Neuronal stem cell (in vitro differentiated cells): Measurements from ENCODE around the gene NEUROG1.
A peak's percentile ranks its signal among the peaks of the same experiment; 100 is the strongest.

Experiments
- DNase-seq: peaks from one replicate; pipeline ENCODE4 v3.0.0-alpha.2; 2013; ENCODE audit warnings: low spot score
- H2AFZ ChIP-seq: one replicate; pipeline ENCODE4 v1.6.1; 2013; ENCODE audit warnings: mild to moderate bottlenecking, low read length, inconsistent platforms
- H2AK5ac ChIP-seq: 2 replicates; pipeline ENCODE4 v1.6.1; 2013; ENCODE audit warnings: low read depth, mild to moderate bottlenecking, inconsistent platforms, low read length, moderate library complexity, mixed read lengths
- H2BK120ac ChIP-seq: 2 replicates; pipeline ENCODE4 v1.6.1; 2013; ENCODE audit warnings: low read depth, mild to moderate bottlenecking, inconsistent platforms, low read length, moderate library complexity, mixed read lengths
- H2BK12ac ChIP-seq: one replicate; pipeline ENCODE4 v1.6.1; 2013; ENCODE audit warnings: low read length, inconsistent platforms
- H2BK15ac ChIP-seq: 2 replicates; pipeline ENCODE4 v1.6.1; 2013; ENCODE audit warnings: mild to moderate bottlenecking, low read length, inconsistent platforms, mixed read lengths
- H2BK5ac ChIP-seq: one replicate; pipeline ENCODE4 v1.6.1; 2013; ENCODE audit warnings: inconsistent platforms, mild to moderate bottlenecking, low read length, moderate library complexity
- H3K14ac ChIP-seq: one replicate; pipeline ENCODE4 v1.6.1; 2013; ENCODE audit warnings: low read length, inconsistent platforms
- H3K18ac ChIP-seq: 2 replicates; pipeline ENCODE4 v1.6.1; 2013; ENCODE audit warnings: low read length, inconsistent platforms
- H3K23ac ChIP-seq: 2 replicates; pipeline ENCODE4 v1.6.1; 2013; ENCODE audit warnings: low read depth, mild to moderate bottlenecking, mixed read lengths, low read length, inconsistent platforms; ENCODE audit not compliant: poor library complexity
- H3K27ac ChIP-seq: replicated peaks from 3 replicates; pipeline ENCODE4 v1.5.1; 2013; ENCODE audit warnings: low read length, inconsistent platforms
- H3K27me3 ChIP-seq, 3 experiments: 2 replicates each; pipeline ENCODE4 v1.6.1; 2013; ENCODE audit warnings: low read length in 3 of 3, mild to moderate bottlenecking in 2 of 3, inconsistent platforms in 1 of 3, low read depth in 1 of 3, mixed read lengths in 1 of 3, moderate library complexity in 1 of 3; ENCODE audit not compliant: control insufficient read depth in 3 of 3, insufficient read depth in 3 of 3
- H3K36me3 ChIP-seq, 2 donors: replicated peaks in 1 of 2; 2 replicates each; pipeline ENCODE4 v1.6.1; 2013; ENCODE audit warnings: low read length in 2 of 2; ENCODE audit not compliant: control insufficient read depth in 2 of 2, insufficient read depth in 2 of 2
- H3K4ac ChIP-seq: 2 replicates; pipeline ENCODE4 v1.6.1; 2013; ENCODE audit warnings: inconsistent platforms, mild to moderate bottlenecking, low read length, moderate library complexity
- H3K4me1 ChIP-seq, 2 donors: 1 replicate in 1 of 2; 2 replicates in 1 of 2; pipeline ENCODE4 v1.6.1; 2013; ENCODE audit warnings: low read length in 2 of 2, low read depth in 1 of 2; ENCODE audit not compliant: control insufficient read depth in 2 of 2, insufficient read depth in 1 of 2
- H3K4me2 ChIP-seq: one replicate; pipeline ENCODE4 v1.6.1; 2013; ENCODE audit warnings: mild to moderate bottlenecking, low read length, inconsistent platforms; ENCODE audit not compliant: insufficient read depth, poor library complexity, severe bottlenecking
- H3K4me3 ChIP-seq, 2 donors: 2 replicates each; pipeline ENCODE4 v1.5.1; 2013; ENCODE audit warnings: low read length in 2 of 2, mild to moderate bottlenecking in 2 of 2, inconsistent platforms in 1 of 2, moderate library complexity in 1 of 2
- H3K79me1 ChIP-seq: one replicate; pipeline ENCODE4 v1.6.1; 2013; ENCODE audit warnings: low read depth, mild to moderate bottlenecking, inconsistent platforms, low read length, moderate library complexity
- H3K9ac ChIP-seq: one replicate; pipeline ENCODE4 v1.6.1; 2013; ENCODE audit warnings: mild to moderate bottlenecking, low read depth, low read length, inconsistent platforms; ENCODE audit not compliant: poor library complexity
- H3K9me3 ChIP-seq, 2 donors: replicated peaks in 1 of 2; 2 replicates each; pipeline versions ENCODE3 to v1.6.1; 2013; ENCODE audit warnings: low read length in 2 of 2, mild to moderate bottlenecking in 2 of 2, inconsistent platforms in 1 of 2, low read depth in 1 of 2, mixed read lengths in 1 of 2, moderate library complexity in 1 of 2; ENCODE audit not compliant: control insufficient read depth in 2 of 2, insufficient read depth in 1 of 2
- H4K8ac ChIP-seq: one replicate; pipeline ENCODE4 v1.6.1; 2013; ENCODE audit warnings: low read depth, mild to moderate bottlenecking, inconsistent platforms, low read length, moderate library complexity
- H4K91ac ChIP-seq: one replicate; pipeline ENCODE4 v1.6.1; 2013; ENCODE audit warnings: low read length, low read depth, mild to moderate bottlenecking, inconsistent platforms; ENCODE audit not compliant: poor library complexity
- WGBS, 2 donors: extraction: QIAGEN DNeasy Blood & Tissue Kit; methylation state at CpG; one replicate each; pipeline ENCODE4 v1.1.7; 2013; ENCODE audit warnings: missing lambda C conversion rate in 2 of 2, mixed read lengths in 1 of 2; ENCODE audit not compliant: insufficient read length in 2 of 2, insufficient replicate concordance in 1 of 2; ENCODE audit errors: extremely low coverage in 2 of 2; 5-methylcytosine and 5-hydroxymethylcytosine counted together

Gene NEUROG1

DNA sequence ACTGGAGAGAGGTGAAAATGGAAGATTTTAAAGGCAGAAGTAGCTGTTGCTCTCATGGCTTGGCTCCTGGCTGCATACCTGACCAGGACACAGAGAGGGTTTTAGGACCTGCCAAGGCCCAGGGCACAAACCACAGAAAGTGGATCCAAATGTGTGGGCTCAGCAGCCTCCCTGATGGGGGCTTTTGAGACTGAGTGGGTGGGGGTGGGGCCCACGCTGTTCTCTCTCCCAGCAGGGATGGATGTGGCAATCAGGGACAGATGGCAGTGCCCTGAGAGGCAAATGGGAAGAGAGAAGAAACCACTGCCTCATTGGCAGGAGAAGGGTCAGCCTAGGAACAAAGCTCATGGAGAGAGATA lies 48.7 kb downstream of the NEUROG1 start:
- H2BK5ac ChIP-seq: no peak overlapping the region
- no peaks in the 10 kb centered on the region for H3K36me3 ChIP-seq
- H3K9me3 ChIP-seq: peaks cover under 1 to 3% of the 10 kb centered on the region in 2 donors
- no peak overlapping the region for H3K4me2 ChIP-seq
- H3K18ac ChIP-seq: no peak overlapping the region
- H3K4ac ChIP-seq: no peak overlapping the region
- H3K27me3 ChIP-seq: peaks cover 8 to 97% (median 80%) of the 10 kb centered on the region in 3 experiments
- WGBS, 2 donors: no CpG with 5 or more reads among the region's 1 CpG
- H3K14ac ChIP-seq: no peak overlapping the region
- no peak overlapping the region for H3K23ac ChIP-seq
- no peak overlapping the region for H2BK120ac ChIP-seq
- no peak for DNase-seq
- no peak overlapping the region for H3K27ac ChIP-seq
- no peak overlapping the region for H2BK12ac ChIP-seq
- H2BK15ac ChIP-seq: no peak overlapping the region
- H3K9ac ChIP-seq: no peak overlapping the region
- H2AFZ ChIP-seq: no peak overlapping the region
- peak overlapping the region; percentile 5 for H2AK5ac ChIP-seq
- no peak overlapping the region for H3K4me3 ChIP-seq
- no peaks in the 10 kb centered on the region for H3K79me1 ChIP-seq
- H3K4me1 ChIP-seq: peaks cover 12 to 29% of the 10 kb centered on the region in 2 donors
- H4K91ac ChIP-seq: no peak overlapping the region
- H4K8ac ChIP-seq: no peak overlapping the region

DNA sequence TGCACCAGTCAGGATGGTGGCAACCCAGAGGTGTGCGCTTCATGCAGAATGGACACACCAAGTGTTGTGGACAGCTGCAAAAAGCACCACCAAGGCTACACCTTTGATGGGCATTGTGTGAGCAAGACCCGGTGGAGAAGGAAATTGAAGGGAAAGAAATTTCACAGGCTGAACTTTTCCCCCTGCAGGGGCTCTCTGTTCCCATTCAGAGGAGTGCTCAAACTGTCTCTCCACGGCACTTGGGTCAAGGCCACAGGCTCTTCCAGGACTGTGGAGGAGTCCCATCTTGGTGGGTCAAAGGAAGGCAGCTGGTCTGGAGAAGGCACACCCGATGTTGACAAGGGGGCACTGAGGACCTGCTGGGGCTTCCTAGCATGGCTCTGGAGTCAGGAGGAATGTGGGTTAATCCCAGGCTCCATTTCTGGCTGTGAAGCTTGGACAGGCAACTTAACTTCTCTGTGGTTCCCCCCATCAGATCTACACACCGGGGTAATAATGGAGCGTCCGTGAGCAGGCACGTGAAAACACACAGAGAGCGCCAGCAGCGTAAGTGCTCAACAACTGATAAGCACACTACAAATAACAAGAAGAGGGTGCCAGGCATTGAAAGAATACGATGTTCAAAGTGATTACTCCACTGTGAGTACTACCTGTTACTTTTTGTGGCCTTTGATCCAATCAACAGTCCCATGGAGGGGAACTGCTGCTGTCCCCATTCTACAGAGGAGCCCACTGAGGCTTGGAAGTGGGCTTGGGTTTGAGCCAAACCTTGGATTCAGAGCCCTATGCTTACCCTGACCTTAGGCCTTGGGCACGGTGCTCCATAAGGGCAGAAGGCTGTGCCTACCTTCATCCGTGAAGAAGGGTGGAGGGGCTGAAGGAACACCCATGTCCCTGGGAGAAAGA lies 49.4 kb downstream of the NEUROG1 start:
- no peak overlapping the region for H2BK120ac ChIP-seq
- H3K27me3 ChIP-seq: peaks cover 8 to 96% (median 80%) of the 10 kb centered on the region in 3 experiments
- H3K4me2 ChIP-seq: no peak overlapping the region
- peak overlapping the region; percentile 5 for H2AK5ac ChIP-seq
- H3K27ac ChIP-seq: no peak overlapping the region
- H2BK15ac ChIP-seq: no peak overlapping the region
- no peak overlapping the region for H4K91ac ChIP-seq
- peaks cover 1% of the 10 kb centered on the region for H3K79me1 ChIP-seq
- peaks cover 3% of the 10 kb centered on the region in 2 donors for H3K9me3 ChIP-seq
- peaks cover 12 to 25% of the 10 kb centered on the region in 2 donors for H3K4me1 ChIP-seq
- H3K4me3 ChIP-seq: peak overlapping the region in 1 of 2 donors; percentile 48
- H3K23ac ChIP-seq: no peak overlapping the region
- H3K9ac ChIP-seq: no peak overlapping the region
- H2BK5ac ChIP-seq: no peak overlapping the region
- no peak for DNase-seq
- H3K36me3 ChIP-seq: no peaks in the 10 kb centered on the region
- no peak overlapping the region for H3K4ac ChIP-seq
- no peak overlapping the region for H2AFZ ChIP-seq
- H2BK12ac ChIP-seq: no peak overlapping the region
- H4K8ac ChIP-seq: no peak overlapping the region
- no peak overlapping the region for H3K18ac ChIP-seq
- H3K14ac ChIP-seq: no peak overlapping the region
- WGBS, 2 donors: no CpG with 5 or more reads among the region's 13 CpGs

DNA sequence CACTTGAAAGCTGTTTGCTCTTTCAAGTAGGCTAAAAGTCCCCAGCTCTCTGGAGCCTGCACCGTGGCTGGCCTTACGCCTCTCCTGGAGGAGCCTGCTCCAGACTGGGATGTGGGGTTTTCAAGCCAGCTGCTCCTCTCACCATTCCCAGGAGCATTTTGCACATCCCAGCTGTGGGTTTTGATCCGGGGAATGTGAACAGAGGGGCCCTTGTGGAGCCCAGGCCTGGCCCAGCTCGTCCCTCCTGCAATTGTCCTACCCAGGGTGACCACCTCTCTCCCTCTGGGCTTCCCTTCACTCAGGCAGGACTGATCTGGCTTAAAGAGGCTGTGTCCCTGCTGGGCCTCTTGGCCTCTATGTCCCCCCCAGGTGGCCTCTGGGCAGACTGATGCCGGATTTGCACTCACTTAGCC lies 51.1 kb downstream of the NEUROG1 start:
- no peak overlapping the region for H2BK15ac ChIP-seq
- H3K9me3 ChIP-seq: peaks cover 0 to 3% of the 10 kb centered on the region in 2 donors
- no peak overlapping the region for H2BK120ac ChIP-seq
- no peak overlapping the region for H2AFZ ChIP-seq
- no peak overlapping the region for H3K18ac ChIP-seq
- H3K4me1 ChIP-seq: peaks cover 6 to 10% of the 10 kb centered on the region in 2 donors
- no peak overlapping the region for H2BK5ac ChIP-seq
- H3K27ac ChIP-seq: no peak overlapping the region
- no peak overlapping the region for H3K4me3 ChIP-seq
- no peak for DNase-seq
- H3K9ac ChIP-seq: no peak overlapping the region
- H2AK5ac ChIP-seq: no peak overlapping the region
- H3K4ac ChIP-seq: no peak overlapping the region
- H3K27me3 ChIP-seq: peaks cover 4 to 87% (median 76%) of the 10 kb centered on the region in 3 experiments
- no peak overlapping the region for H2BK12ac ChIP-seq
- WGBS, 2 donors: no CpG with 5 or more reads among the region's 5 CpGs
- peaks cover 1% of the 10 kb centered on the region for H3K79me1 ChIP-seq
- no peak overlapping the region for H3K4me2 ChIP-seq
- no peak overlapping the region for H3K14ac ChIP-seq
- no peak overlapping the region for H4K91ac ChIP-seq
- no peak overlapping the region for H3K23ac ChIP-seq
- no peaks in the 10 kb centered on the region for H3K36me3 ChIP-seq
- H4K8ac ChIP-seq: no peak overlapping the region
